Neuron (in vitro differentiated cells): ENCODE results near the gene PHKA1.
"Not testable (repeated sequence)": the region's sequence is repeated elsewhere in the genome, so short reads cannot be mapped to it uniquely, and the experiment has no call there.

Experiments used
- H2AFZ ChIP-seq: one replicate; pipeline ENCODE4 v1.6.1; 2013; ENCODE audit warnings: low read depth, mild to moderate bottlenecking, inconsistent platforms, low read length, moderate library complexity
- H3K27me3 ChIP-seq: one replicate; pipeline ENCODE4 v1.6.1; 2013; ENCODE audit warnings: low read length; ENCODE audit not compliant: insufficient read depth
- H3K36me3 ChIP-seq: one replicate; pipeline ENCODE4 v1.6.1; 2013; ENCODE audit warnings: low read length; ENCODE audit not compliant: insufficient read depth
- H3K4me1 ChIP-seq: one replicate; pipeline ENCODE4 v1.6.1; 2013; ENCODE audit warnings: low read length; ENCODE audit not compliant: insufficient read depth
- H3K4me3 ChIP-seq: 2 replicates; pipeline ENCODE4 v1.5.1; 2013; ENCODE audit warnings: mild to moderate bottlenecking, low read length, moderate library complexity
- H3K9me3 ChIP-seq: one replicate; pipeline ENCODE4 v1.6.1; 2013; ENCODE audit warnings: low read length

The PHKA1 gene

DNA sequence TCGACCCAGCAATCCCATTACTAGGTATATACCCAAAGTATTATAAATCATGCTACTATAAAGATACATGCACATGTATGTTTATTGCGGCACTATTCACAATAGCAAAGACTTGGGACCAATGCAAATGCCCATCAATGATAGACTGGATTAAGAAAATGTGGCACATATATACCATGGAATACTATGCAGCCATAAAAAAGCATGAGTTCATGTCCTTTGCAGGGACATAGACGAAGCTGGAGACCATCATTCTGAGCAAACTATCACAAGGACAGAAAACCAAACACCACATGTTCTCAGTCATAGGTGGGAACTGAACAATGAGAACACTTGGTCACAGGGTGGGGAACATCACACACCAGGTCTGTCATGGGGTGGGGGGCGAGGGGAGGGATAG is 123.1 kb downstream of the PHKA1 start:
- not testable (repeated sequence) for H3K9me3 ChIP-seq, H3K36me3 ChIP-seq, H3K4me3 ChIP-seq, H2AFZ ChIP-seq, H3K27me3 ChIP-seq, H3K4me1 ChIP-seq

DNA sequence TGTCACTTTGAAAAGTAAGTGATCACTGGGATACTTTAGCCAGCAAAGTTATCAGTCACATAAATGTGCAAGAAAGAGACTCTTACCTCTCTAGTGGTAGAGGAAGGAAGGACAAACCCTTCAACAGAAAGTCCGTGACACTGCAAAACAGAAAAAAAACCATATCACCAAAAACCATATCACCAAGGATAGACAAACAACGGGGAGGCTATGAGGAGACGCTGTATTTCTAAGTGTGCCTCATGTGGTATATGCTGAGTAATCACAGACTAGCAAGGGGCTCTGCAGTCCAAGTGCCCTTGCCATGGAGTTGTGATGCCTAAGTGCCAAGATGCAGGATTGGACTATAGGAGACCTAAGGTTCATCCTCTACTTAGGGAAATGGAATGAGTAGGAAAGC is 129.9 kb downstream of the PHKA1 start:
- H3K36me3 ChIP-seq, result no peaks in the 10 kb centered on the region
- no peaks in the 10 kb centered on the region for H3K9me3 ChIP-seq
- no peaks in the 10 kb centered on the region for H3K27me3 ChIP-seq
- H3K4me3 ChIP-seq, result no peak overlapping the region
- no peaks in the 10 kb centered on the region for H3K4me1 ChIP-seq
- no peak overlapping the region for H2AFZ ChIP-seq

DNA sequence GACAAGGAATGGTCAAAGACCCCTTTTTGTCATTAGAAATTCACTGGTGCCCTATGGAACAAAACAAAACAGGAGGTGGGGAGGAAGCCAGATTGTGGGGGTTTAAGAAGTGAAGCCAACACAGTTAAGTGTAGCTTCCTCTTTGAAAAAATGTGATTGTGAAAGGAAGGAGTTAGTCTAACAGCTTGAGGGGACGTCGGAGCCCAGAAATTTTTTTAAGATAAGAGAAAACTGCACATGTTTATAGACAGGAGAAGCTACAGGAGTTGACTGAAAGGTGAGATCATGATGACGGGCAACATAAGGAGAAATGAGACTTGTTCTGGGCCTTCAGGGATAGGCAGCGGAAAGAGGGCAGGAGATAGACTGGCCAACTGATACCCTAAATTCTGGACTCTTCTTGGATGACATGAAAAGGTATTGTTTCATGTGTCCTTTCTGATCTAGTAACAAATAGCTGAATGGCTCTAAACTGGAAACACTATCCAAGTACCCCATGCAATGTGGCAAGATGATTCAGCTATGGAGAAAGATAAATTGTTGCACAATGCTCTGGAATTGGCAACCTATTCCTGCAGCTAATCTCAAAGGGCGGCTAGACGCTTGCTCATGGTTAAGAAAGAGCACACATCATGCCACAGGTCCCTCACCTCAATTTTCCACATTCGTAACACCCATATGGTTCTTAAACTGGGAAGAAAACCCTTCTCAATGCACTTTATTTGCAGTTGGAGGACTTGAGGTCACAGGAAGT is 137.8 kb downstream of the PHKA1 start:
- no peaks in the 10 kb centered on the region for H3K9me3 ChIP-seq
- H3K4me1 ChIP-seq, result no peaks in the 10 kb centered on the region
- no peak overlapping the region for H2AFZ ChIP-seq
- no peak overlapping the region for H3K4me3 ChIP-seq
- H3K36me3 ChIP-seq, result no peaks in the 10 kb centered on the region
- H3K27me3 ChIP-seq, result no peaks in the 10 kb centered on the region

DNA sequence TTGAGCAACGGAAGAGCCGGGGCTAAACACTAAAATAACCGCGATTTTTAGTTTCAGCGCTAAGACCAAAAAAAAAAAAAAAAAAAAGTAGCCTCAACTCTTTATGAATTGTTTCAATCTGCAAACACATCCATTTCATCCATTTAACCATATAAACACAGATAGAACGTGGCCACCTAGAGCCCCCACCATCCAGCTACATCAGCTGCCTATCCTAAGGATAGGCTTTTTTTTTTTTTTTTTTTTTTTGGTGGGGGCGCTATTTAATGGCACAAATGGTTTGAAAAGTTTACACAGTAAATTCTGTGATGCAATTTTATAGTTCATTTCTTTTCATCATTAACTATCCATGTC is 141.0 kb downstream of the PHKA1 start:
- H2AFZ ChIP-seq, result peak overlapping the region; percentile 46
- H3K4me3 ChIP-seq, result peak overlapping the region; percentile 58

DNA sequence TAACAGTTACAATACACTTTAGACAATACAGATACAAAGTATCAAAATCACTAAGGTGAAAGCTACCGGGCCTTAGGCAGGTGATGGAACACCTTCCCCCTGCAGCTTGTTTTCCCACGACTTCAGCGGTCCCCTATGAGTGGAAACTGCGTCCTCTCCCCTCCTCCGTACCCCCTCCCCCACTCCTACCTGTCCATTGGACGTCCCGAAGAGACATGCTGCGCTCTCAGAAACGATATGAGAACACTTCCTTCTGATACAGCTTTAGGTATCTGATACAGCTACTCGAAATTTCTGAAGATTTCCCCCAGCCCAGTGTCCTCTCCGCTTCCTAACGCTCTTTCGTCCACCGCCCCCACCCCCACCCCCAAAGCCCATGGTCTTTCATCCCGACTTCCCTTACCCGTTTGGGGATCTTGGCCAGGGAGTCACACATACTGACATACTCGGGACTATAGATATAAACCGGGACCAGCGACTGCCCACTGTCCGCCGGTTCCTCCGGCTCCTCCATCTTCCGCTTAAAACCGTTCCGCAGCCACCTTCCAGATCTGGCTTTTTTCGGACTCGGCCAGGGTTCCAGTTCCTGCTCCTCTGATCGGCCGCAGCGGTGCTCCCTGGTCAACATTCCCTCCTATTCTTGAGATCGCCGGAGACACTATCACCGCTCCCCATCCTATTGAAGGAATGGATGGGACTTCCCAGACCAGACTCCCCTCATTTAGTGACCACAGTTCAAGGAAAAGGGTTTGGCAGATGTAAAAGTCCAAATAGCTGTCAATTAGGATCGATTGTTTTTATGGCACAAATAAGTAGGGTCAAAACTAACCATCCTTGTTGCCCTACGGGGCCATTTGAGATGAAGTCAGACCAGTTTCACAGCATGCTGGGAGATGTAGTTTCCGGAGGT is 141.6 kb downstream of the PHKA1 start, which contains the start of gene HDAC8:
Gene HDAC8, minus strand, starts transcription at position 596 of the 910 bp plus-strand sequence. Its CDS starts 82 bp downstream, at position 514.
- H3K27me3 ChIP-seq, result no peaks in the 10 kb centered on the region
- H3K9me3 ChIP-seq, result no peaks in the 10 kb centered on the region
- peak within 1 kb of the TSS; percentile 58 for H3K4me3 ChIP-seq
- peaks cover 14% of the 10 kb centered on the region for H3K36me3 ChIP-seq
- peak within 1 kb of the TSS; percentile 46 for H2AFZ ChIP-seq
- no peaks in the 10 kb centered on the region for H3K4me1 ChIP-seq

More for the DNA sequence above, 141.0 kb downstream of the PHKA1 start:
- Histone ChIP-seq H3K27me3 (no peaks in the 10 kb centered on the region), H3K36me3 (peaks cover 9% of the 10 kb centered on the region), H3K4me1 (no peaks in the 10 kb centered on the region), H3K9me3 (no peaks in the 10 kb centered on the region)

DNA sequence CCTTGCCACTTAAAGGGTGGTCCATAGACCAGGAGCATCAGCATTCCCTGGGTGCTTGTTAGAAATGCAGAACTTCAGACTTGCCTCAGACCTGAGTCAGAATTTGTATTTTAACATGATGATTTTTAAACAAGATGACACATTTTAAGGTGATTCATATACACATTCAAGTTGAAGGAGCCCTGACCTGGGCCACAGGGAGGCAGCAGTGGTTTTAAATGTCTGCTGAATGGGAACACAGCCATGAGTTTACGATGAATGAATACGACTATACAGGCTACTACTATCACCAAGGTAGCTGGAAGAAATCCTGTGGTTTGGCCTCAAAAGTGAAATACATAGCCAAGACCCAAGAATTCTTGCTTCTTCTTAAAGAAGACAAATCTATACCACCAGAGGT is 144.3 kb downstream of the PHKA1 start:
- no peaks in the 10 kb centered on the region for H3K9me3 ChIP-seq
- H2AFZ ChIP-seq, result no peak overlapping the region
- H3K4me1 ChIP-seq, result no peaks in the 10 kb centered on the region
- H3K4me3 ChIP-seq, result no peak overlapping the region
- H3K27me3 ChIP-seq, result no peaks in the 10 kb centered on the region
- peaks cover 24% of the 10 kb centered on the region for H3K36me3 ChIP-seq

DNA sequence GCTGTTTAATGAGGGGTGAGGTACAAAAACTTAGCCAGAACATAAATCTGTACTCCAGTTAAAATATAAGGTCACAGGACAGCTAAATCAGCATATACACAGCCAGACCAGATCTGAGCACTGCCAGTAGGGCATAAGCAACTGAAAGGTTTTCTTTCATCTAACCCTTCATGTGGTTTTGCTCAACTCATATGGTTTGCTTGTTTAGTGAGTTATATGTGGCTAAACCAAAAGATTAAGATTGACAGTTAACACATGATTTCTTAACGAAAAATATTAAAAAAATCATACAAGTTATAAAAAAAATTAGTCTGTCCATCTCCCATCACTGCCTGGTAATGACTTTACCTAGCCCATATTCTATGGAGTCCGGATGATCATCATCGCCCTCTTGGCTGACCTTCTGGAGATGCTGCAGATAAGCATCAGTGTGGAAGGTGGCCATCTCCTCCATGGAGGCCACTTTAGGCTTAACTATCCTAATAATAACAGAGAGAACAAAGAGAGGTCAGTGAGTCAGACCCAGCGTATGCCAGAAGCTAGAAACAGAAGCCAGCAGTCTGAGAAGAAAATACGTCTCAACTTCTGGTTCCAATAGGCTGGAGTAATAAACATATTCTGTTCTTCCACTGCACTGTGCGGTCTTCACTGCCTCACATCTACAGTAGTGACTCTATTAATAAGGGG is 145.6 kb downstream of the PHKA1 start:
- H3K27me3 ChIP-seq, result no peaks in the 10 kb centered on the region
- H3K4me1 ChIP-seq, result no peaks in the 10 kb centered on the region
- no peak overlapping the region for H2AFZ ChIP-seq
- H3K36me3 ChIP-seq, result peaks cover 26% of the 10 kb centered on the region
- no peak overlapping the region for H3K4me3 ChIP-seq
- H3K9me3 ChIP-seq, result no peaks in the 10 kb centered on the region

DNA sequence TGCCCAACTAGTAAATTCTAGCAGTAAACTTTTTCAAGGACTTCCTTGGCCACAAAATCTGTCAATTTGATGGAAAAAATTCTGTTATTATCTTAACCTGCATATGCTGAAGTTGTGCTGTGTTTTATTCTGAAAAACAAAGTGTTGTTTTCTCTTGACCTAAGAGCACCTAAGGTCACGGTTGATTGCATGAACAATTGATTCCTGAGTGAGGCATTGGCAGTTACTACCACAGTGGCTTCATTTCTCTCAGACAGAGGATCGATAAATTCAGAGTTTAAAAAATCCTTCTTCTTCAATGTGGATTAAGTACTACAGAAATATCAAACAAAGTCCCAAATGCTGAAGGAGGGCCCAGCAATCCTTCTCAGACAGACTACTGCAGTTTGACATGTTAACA is 147.7 kb downstream of the PHKA1 start:
- Histone ChIP-seq H3K4me3 (no peak overlapping the region), H3K4me1 (no peaks in the 10 kb centered on the region), H2AFZ (no peak overlapping the region), H3K9me3 (no peaks in the 10 kb centered on the region), H3K27me3 (no peaks in the 10 kb centered on the region), H3K36me3 (peaks cover 26% of the 10 kb centered on the region)

DNA sequence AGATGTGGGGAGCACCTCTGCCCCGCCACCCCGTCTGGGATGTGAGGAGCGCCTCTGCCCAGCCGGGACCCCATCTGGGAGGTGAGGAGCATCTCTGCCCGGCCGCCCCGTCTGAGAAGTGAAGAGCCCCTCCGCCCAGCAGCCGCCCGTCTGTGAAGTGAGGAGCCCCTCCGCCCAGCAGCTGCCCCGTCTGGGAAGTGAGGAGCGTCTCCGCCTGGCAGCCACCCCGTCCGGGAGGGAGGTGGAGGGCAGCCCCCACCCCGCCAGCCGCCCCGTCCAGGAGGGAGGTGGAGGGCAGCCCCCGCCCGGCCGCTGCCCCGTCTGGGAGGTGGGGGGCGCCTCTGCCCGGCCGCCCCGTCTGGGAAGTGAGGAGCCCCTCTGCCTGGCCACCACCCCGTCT is 154.5 kb downstream of the PHKA1 start:
- H3K4me1 ChIP-seq, H3K9me3 ChIP-seq, H3K36me3 ChIP-seq, H3K4me3 ChIP-seq, H2AFZ ChIP-seq, H3K27me3 ChIP-seq: not testable (repeated sequence)

DNA sequence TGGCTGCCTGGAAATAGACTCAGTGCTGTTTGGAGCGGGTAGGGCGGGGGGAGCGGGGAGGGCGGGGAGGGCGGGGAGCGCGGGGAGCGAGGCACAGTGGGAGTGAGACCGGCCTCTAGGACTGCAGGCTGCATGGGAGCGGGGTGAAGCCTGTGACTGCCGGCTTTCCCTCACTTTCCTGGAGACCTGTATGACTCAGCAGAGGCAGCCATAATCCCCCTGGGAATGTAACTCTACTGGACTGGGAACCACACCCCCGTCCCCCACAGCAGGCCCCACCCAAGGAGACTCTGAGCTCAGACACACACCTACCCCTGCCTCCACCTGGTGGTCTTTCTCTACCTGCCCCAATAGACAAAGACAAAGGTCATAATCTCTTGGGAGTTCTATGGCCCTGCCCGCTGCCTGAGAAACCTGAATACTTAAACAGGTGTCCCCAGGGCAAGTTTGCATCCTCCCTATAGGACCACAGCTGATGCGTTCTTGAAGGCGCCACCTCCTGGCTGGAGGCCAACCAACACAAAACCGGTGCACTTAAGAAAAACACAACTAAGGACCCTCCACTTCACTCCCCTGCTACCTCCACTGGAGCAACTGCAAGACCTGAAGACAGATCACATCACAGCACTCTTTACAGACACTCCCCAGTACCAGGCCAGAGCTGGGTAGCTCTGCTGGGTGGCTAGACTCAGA is 159.5 kb downstream of the PHKA1 start:
- peaks cover 3% of the 10 kb centered on the region for H3K36me3 ChIP-seq
- no peak overlapping the region for H2AFZ ChIP-seq
- no peaks in the 10 kb centered on the region for H3K9me3 ChIP-seq
- no peaks in the 10 kb centered on the region for H3K4me1 ChIP-seq
- no peaks in the 10 kb centered on the region for H3K27me3 ChIP-seq
- H3K4me3 ChIP-seq, result no peak overlapping the region

DNA sequence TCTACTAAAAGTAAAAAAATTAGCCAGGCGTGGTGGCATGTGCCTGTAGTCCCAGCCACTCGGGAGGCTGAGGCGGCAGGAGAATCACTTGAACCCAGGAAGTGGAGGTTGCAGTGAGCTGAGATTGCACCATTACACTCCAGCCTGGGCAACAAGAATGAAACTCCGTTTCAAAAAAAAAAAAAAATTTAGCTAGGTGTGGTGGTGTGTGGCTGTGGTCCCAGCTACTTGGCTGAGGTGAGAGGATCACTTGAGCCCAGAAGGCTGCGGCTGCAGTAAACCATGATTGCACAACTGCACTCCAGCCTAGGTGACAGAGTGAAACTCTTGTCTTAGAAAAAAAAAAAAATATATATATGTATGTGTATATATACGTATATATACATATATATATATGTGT is 161.7 kb downstream of the PHKA1 start:
- not testable (repeated sequence) for H3K27me3 ChIP-seq, H3K9me3 ChIP-seq, H3K4me3 ChIP-seq, H3K4me1 ChIP-seq, H3K36me3 ChIP-seq, H2AFZ ChIP-seq

DNA sequence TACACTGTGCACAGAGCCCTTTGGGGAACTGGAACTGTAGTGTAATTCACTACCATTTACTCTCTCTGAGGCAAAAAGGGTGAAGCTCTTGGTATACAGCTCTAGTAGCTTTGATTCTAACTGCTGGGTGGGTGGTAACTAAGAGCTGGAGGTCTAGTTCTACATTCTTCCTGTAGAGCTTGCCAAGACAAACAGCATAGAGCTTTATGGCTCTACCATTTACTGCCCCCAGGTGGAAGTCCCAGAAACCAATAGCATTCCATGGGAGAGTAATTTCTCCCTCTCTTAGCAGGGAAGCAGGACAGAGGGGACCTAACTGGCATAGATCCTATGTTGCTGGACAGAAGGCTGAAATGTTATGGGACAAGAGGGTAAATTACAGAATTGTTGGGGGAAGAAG is 168.1 kb downstream of the PHKA1 start:
- H3K4me1 ChIP-seq, result no peaks in the 10 kb centered on the region
- no peaks in the 10 kb centered on the region for H3K9me3 ChIP-seq
- H2AFZ ChIP-seq, result no peak overlapping the region
- peaks cover 3% of the 10 kb centered on the region for H3K36me3 ChIP-seq
- no peaks in the 10 kb centered on the region for H3K27me3 ChIP-seq
- H3K4me3 ChIP-seq, result no peak overlapping the region

DNA sequence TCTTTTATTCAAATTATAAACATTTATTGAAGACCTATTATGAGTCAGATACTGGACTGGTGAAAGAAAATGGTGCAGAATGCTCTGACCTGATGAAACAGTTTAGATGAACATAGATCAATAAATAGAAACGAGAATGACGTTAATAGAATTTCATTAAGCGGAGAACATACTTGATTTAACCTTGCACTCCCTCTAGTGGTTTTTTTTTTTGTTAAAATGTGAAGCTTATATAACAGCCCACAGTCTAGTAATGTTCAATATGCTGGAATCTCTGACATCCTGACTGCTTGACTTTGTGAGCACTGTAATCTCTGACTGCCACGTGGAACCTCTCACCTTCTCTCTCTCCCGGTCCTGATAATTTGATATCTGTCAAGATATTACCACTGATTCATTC is 173.8 kb downstream of the PHKA1 start:
- H3K36me3 ChIP-seq, result no peaks in the 10 kb centered on the region
- no peaks in the 10 kb centered on the region for H3K4me1 ChIP-seq
- no peak overlapping the region for H3K4me3 ChIP-seq
- no peaks in the 10 kb centered on the region for H3K9me3 ChIP-seq
- no peak overlapping the region for H2AFZ ChIP-seq
- no peaks in the 10 kb centered on the region for H3K27me3 ChIP-seq
